ENCODE results near the gene ANAPC5.

The ANAPC5 gene

DNA sequence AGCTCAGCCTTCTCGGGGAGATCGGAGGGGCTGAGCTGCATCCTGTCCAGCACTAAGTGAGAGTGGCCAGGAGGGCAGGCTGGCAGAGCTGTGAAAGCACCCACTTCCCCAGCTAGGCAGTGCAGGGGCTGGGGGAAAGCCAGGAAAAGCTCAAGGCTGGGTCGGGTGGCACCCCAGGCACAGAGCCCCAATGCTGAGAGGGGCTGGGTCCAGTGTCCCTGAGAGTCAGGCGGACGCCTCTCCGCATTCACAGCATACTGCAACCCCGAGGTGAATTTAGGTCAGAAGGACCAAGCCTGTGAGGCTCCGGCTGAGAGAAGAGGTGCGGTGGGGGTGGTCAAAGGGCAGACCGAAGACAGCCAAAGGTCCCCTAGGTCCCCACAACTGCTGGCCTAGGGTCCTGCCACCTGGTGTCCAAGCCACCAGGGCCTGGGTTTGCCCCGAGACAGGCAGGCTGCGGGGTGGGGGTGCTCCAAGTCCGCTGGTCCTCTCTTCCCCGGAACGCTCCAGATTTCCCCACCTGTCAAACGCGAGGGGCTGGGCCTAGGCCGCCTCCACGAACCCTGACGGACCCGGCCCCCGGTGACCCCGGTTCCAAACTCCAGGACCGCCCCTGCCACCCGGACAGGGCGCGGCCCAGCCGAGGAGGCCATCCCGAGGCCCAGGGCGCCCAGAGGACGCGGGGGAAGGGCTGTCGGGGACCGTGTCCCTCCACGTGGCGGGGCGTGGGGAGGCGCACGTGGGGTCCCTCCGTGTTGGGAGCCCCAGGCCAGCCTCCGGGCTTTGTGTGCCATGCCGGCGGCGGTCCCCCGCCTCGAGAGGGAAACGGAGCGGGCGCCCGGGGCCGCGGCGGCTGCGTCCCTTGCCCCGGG lies 56.2 kb downstream of the ANAPC5 start:
- Histone ChIP-seq H3K9me3 (ENCODE audit: low read length) (no peaks in the 10 kb centered on the region), H3K4me1 (ENCODE audit: insufficient read depth, low read length) (peaks cover 14% of the 10 kb centered on the region), H3K36me3 (ENCODE audit: insufficient read depth, low read length) (peaks cover 3% of the 10 kb centered on the region), H2AFZ (ENCODE audit: low read depth, low read length) (peak overlapping the region; percentile 85), H3K4me3 (ENCODE audit: low read length) (peak overlapping the region; percentile 80), H3K27me3 (ENCODE audit: insufficient read depth, low read length) (no peaks in the 10 kb centered on the region)

- H3K27me3 ChIP-seq (ENCODE audit: insufficient read depth, low read length) = no peaks in the 10 kb centered on the region
- H2AFZ ChIP-seq (ENCODE audit: low read depth, low read length) = no peak overlapping the region
- peak overlapping the region; percentile 80 for H3K4me3 ChIP-seq (ENCODE audit: low read length)
- peaks cover 3% of the 10 kb centered on the region for H3K36me3 ChIP-seq (ENCODE audit: insufficient read depth, low read length)
- H3K9me3 ChIP-seq (ENCODE audit: low read length) = no peaks in the 10 kb centered on the region
- peaks cover 14% of the 10 kb centered on the region for H3K4me1 ChIP-seq (ENCODE audit: insufficient read depth, low read length)
These were observed 57.0 kb downstream of the ANAPC5 start for GRCh38 chr12:121295116-121295745.

GRCh38 chr12:121294151-121294889 lies 57.9 kb downstream of the ANAPC5 start:
- peaks cover 3% of the 10 kb centered on the region for H3K36me3 ChIP-seq (ENCODE audit: insufficient read depth, low read length)
- H3K4me3 ChIP-seq (ENCODE audit: low read length) = no peak overlapping the region
- H3K9me3 ChIP-seq (ENCODE audit: low read length) = no peaks in the 10 kb centered on the region
- no peak overlapping the region for H2AFZ ChIP-seq (ENCODE audit: low read depth, low read length)
- H3K27me3 ChIP-seq (ENCODE audit: insufficient read depth, low read length) = no peaks in the 10 kb centered on the region
- peaks cover 14% of the 10 kb centered on the region for H3K4me1 ChIP-seq (ENCODE audit: insufficient read depth, low read length)

- Histone ChIP-seq H3K4me3 (ENCODE audit: low read length) (no peak overlapping the region), H2AFZ (ENCODE audit: low read depth, low read length) (no peak overlapping the region), H3K4me1 (ENCODE audit: insufficient read depth, low read length) (peaks cover 14% of the 10 kb centered on the region)
These were observed 58.6 kb downstream of the ANAPC5 start for GRCh38 chr12:121293603-121294002.

DNA sequence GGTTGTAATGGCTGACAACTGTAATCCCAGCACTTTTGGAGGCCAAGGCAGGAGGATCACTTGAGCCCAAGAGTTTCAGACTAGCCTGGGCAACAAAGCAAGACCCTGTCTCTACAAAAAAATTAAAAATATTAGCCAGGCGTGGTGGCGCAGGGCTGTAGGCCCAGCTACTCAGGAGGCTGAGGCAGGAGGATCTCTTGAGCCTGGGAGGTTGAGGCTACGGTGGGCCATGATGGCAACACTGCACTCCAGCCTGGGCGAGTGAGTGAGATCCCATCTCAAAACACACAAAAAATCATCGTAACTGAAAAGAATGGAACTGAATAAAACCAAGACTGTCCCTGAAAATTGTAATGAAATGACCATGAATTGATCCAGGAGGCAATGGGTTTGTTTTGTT lies 61.8 kb downstream of the ANAPC5 start:
- H3K36me3 ChIP-seq (ENCODE audit: insufficient read depth, low read length) = peaks cover 3% of the 10 kb centered on the region
- no peak overlapping the region for H2AFZ ChIP-seq (ENCODE audit: low read depth, low read length)

More at GRCh38 chr12:121293603-121294002, 58.6 kb downstream of the ANAPC5 start:
- Histone ChIP-seq H3K36me3 (ENCODE audit: insufficient read depth, low read length) (peaks cover 3% of the 10 kb centered on the region), H3K9me3 (ENCODE audit: low read length) (no peaks in the 10 kb centered on the region), H3K27me3 (ENCODE audit: insufficient read depth, low read length) (no peaks in the 10 kb centered on the region)

DNA sequence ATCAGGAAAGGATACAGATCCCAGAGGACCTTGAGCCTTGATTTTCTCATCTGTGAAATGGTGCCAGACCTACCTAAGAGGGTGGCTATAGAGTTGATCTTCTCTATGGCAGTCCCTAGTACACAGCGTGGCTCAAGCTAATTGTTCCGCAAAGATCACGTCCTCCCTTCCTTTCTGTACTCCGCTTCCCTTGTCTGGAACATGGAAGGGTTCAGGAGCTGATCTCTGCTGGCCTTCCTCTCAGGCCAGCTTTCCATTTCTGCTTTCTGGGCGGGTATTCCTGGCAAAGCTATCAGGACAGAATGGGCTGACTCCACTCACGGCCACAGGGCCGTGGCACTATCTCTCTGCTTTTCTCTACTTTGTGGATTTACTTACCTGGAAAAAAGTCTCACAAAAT lies 62.2 kb downstream of the ANAPC5 start:
- H3K36me3 ChIP-seq (ENCODE audit: insufficient read depth, low read length) = peaks cover 3% of the 10 kb centered on the region
- no peaks in the 10 kb centered on the region for H3K9me3 ChIP-seq (ENCODE audit: low read length)
- H3K4me1 ChIP-seq (ENCODE audit: insufficient read depth, low read length) = peaks cover under 1% of the 10 kb centered on the region
- no peak overlapping the region for H2AFZ ChIP-seq (ENCODE audit: low read depth, low read length)
- H3K4me3 ChIP-seq (ENCODE audit: low read length) = no peak overlapping the region
- H3K27me3 ChIP-seq (ENCODE audit: insufficient read depth, low read length) = no peaks in the 10 kb centered on the region

More for the DNA sequence above, 61.8 kb downstream of the ANAPC5 start:
- Histone ChIP-seq H3K9me3 (ENCODE audit: low read length) (no peaks in the 10 kb centered on the region), H3K27me3 (ENCODE audit: insufficient read depth, low read length) (no peaks in the 10 kb centered on the region), H3K4me3 (ENCODE audit: low read length) (no peak overlapping the region), H3K4me1 (ENCODE audit: insufficient read depth, low read length) (peaks cover 5% of the 10 kb centered on the region)

DNA sequence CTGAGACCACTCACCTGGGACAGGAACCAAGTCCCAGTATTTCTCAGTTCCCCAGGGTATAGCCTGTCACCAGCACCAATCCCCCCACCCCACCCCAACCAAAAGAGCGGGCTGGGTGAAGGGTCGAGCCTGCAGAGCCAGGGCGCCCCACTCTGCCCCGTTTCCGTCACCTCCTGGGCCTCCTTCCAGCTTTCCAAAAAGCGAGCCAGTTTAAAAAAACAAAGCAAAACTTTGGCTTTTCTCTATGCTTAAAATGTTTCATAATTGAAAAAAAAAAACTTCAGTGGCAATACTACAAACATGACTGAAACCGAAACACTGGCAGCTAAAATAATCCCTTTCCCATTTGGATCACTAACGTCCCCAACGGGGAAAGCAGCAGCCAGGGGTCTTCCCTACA lies 63.2 kb downstream of the ANAPC5 start:
- Histone ChIP-seq H2AFZ (ENCODE audit: low read depth, low read length) (no peak overlapping the region), H3K4me3 (ENCODE audit: low read length) (no peak overlapping the region), H3K9me3 (ENCODE audit: low read length) (no peaks in the 10 kb centered on the region), H3K4me1 (ENCODE audit: insufficient read depth, low read length) (no peaks in the 10 kb centered on the region), H3K36me3 (ENCODE audit: insufficient read depth, low read length) (peaks cover 3% of the 10 kb centered on the region), H3K27me3 (ENCODE audit: insufficient read depth, low read length) (no peaks in the 10 kb centered on the region)

DNA sequence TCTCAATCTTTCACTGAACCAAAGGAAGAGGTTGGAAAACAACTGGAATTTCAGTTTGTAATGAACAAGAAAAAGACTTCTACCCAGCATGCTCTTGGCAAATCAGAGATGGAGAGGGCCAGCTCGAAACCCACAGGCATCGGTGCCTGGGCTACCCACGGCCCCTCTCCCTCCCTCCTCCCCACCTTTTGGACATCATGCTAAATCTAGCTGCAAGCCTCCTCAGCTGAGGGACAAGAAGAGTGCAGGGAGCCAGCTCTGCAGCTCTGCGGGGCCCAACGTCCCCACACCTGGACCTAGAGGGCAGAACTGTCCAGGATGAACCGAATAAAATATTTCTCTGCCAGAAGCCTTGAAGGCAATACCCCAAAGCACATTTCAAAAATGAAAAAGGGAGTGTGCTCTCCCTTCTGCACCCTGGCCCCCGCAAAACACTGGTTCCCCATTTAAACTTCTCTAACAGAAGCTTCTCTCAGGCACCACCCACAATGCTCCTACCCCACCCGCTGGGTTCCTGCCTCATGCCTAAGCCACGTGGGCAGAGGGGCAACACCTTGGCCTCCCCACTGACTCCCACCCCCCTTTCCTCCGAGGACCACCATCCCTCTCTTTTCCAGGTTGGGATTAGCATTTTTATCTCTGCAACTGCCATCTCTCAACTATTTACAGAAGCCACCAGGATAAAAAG lies 63.9 kb downstream of the ANAPC5 start:
- H3K4me3 ChIP-seq (ENCODE audit: low read length) = no peak overlapping the region
- no peaks in the 10 kb centered on the region for H3K9me3 ChIP-seq (ENCODE audit: low read length)
- no peaks in the 10 kb centered on the region for H3K4me1 ChIP-seq (ENCODE audit: insufficient read depth, low read length)
- peaks cover 3% of the 10 kb centered on the region for H3K36me3 ChIP-seq (ENCODE audit: insufficient read depth, low read length)
- H3K27me3 ChIP-seq (ENCODE audit: insufficient read depth, low read length) = no peaks in the 10 kb centered on the region
- H2AFZ ChIP-seq (ENCODE audit: low read depth, low read length) = no peak overlapping the region

GRCh38 chr12:121287267-121287954 lies 64.8 kb downstream of the ANAPC5 start:
- no peaks in the 10 kb centered on the region for H3K4me1 ChIP-seq (ENCODE audit: insufficient read depth, low read length)
- H3K9me3 ChIP-seq (ENCODE audit: low read length) = no peaks in the 10 kb centered on the region
- no peak overlapping the region for H2AFZ ChIP-seq (ENCODE audit: low read depth, low read length)
- no peaks in the 10 kb centered on the region for H3K27me3 ChIP-seq (ENCODE audit: insufficient read depth, low read length)
- H3K4me3 ChIP-seq (ENCODE audit: low read length) = no peak overlapping the region
- H3K36me3 ChIP-seq (ENCODE audit: insufficient read depth, low read length) = peaks cover 3% of the 10 kb centered on the region

DNA sequence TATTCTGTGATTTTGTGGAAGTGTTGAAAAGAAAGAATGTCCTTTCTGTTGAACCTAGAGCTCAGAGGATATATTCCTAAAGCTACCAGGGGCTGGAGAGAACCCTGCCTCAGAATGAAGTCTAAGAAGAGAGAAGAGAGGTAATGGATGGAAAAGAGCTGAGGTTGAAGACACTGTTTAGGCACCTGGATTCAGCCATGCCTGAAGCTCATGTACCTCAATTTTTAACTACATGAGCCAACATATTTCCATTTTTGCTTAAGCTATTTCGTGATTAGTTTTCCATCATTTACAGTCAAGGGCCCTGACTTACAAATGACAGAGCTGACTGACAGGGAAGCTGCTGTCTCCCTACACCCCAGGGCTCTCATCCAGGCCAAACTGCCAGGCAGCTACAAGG lies 66.4 kb downstream of the ANAPC5 start:
- no peaks in the 10 kb centered on the region for H3K4me1 ChIP-seq (ENCODE audit: insufficient read depth, low read length)
- H3K9me3 ChIP-seq (ENCODE audit: low read length) = no peaks in the 10 kb centered on the region
- no peaks in the 10 kb centered on the region for H3K36me3 ChIP-seq (ENCODE audit: insufficient read depth, low read length)
- H3K4me3 ChIP-seq (ENCODE audit: low read length) = no peak overlapping the region
- no peaks in the 10 kb centered on the region for H3K27me3 ChIP-seq (ENCODE audit: insufficient read depth, low read length)
- H2AFZ ChIP-seq (ENCODE audit: low read depth, low read length) = no peak overlapping the region

DNA sequence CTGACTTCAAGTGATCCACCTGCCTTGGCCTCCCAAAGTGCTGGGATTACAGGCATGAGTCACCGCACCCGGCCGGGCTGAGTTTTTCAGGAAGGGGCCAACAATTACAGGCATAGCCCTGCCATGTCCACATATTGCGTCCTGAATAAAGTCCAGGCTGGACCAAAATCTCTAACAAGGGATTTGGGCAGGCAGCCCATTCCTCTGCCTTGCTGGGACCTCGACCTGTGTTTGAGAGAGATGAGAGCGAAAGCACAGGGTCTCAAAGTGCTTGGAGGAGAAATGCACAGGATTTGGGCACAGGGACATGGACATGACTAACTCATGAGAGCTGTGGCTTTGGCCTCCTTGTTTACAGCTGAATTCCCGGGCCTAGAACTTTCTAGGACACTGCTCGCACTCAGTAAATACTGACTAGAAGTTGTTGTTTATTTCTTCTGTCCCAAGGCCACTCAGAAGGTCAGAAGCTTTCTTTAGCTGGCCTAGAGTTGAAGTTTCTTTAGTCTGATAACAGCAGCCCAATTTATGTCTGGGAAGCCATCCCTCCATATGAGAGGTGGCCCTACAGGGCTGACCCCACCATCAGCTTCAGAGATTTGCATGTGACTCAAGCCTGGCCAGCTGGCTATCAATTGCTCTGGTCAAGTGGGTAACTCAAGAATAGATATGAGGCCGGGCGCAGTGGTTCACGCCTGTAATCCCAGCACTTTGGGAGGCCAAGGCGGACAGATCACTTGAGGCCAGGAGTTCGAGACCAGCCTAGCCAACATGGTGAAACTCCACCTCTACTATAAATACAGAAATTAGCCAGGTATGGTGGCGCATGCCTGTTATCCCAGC lies 67.4 kb downstream of the ANAPC5 start:
- no peaks in the 10 kb centered on the region for H3K27me3 ChIP-seq (ENCODE audit: insufficient read depth, low read length)
- H3K4me3 ChIP-seq (ENCODE audit: low read length) = no peak overlapping the region
- H3K4me1 ChIP-seq (ENCODE audit: insufficient read depth, low read length) = no peaks in the 10 kb centered on the region
- no peak overlapping the region for H2AFZ ChIP-seq (ENCODE audit: low read depth, low read length)
- no peaks in the 10 kb centered on the region for H3K9me3 ChIP-seq (ENCODE audit: low read length)
- H3K36me3 ChIP-seq (ENCODE audit: insufficient read depth, low read length) = no peaks in the 10 kb centered on the region

- no peak overlapping the region for H3K4me3 ChIP-seq (ENCODE audit: low read length)
- H3K9me3 ChIP-seq (ENCODE audit: low read length) = no peaks in the 10 kb centered on the region
- no peaks in the 10 kb centered on the region for H3K4me1 ChIP-seq (ENCODE audit: insufficient read depth, low read length)
- H2AFZ ChIP-seq (ENCODE audit: low read depth, low read length) = no peak overlapping the region
- no peaks in the 10 kb centered on the region for H3K27me3 ChIP-seq (ENCODE audit: insufficient read depth, low read length)
- H3K36me3 ChIP-seq (ENCODE audit: insufficient read depth, low read length) = no peaks in the 10 kb centered on the region
These were observed 68.4 kb downstream of the ANAPC5 start for GRCh38 chr12:121283841-121284240.

Data from neuron (in vitro differentiated cells).